H1 (cell line): ENCODE measurements around the gene SLC27A5.

ENCODE experiments used
- CREB1 ChIP-seq: IDR thresholded peaks from 2 replicates; pipeline ENCODE4 v1.6.1; 2012; ENCODE audit warnings: inconsistent platforms
- CTCF ChIP-seq, 3 experiments: IDR thresholded peaks; 1 replicate in 2 of 3; 2 replicates in 1 of 3; pipeline versions ENCODE4 v1.5.1 to v1.6.1; 2011; ENCODE audit warnings: low read length in 3 of 3, mild to moderate bottlenecking in 3 of 3, inconsistent platforms in 2 of 3, low read depth in 1 of 3, moderate library complexity in 1 of 3; ENCODE audit not compliant: insufficient read depth in 1 of 3; ENCODE audit errors: control extremely low read depth in 1 of 3
- EP300 ChIP-seq, 2 experiments: IDR thresholded peaks; 1 replicate in 1 of 2; 2 replicates in 1 of 2; pipeline ENCODE4 v1.6.1; 2011 to 2012; ENCODE audit warnings: low read depth in 2 of 2, low read length in 2 of 2, mild to moderate bottlenecking in 2 of 2, borderline replicate concordance in 1 of 2, inconsistent platforms in 1 of 2, moderate library complexity in 1 of 2
- EZH2 ChIP-seq: fragments of 200-600 bp; sonication (generic); IDR thresholded peaks from 2 replicates; pipeline ENCODE4 v1.7.1; 2012; ENCODE audit warnings: low read depth, mild to moderate bottlenecking, moderate library complexity, low read length, inconsistent platforms; ENCODE audit not compliant: severe bottlenecking
- GABPA ChIP-seq: IDR thresholded peaks from 2 replicates; pipeline ENCODE4 v1.6.1; 2011; ENCODE audit warnings: mild to moderate bottlenecking, low read length, moderate library complexity, borderline replicate concordance; ENCODE audit not compliant: insufficient read depth
- MAX ChIP-seq: IDR thresholded peaks from 2 replicates; pipeline ENCODE4 v1.6.1; 2012; ENCODE audit warnings: inconsistent platforms
- NRF1 ChIP-seq: IDR thresholded peaks from 2 replicates; pipeline ENCODE4 v1.6.1; 2011; ENCODE audit warnings: mild to moderate bottlenecking, low read depth, low read length, improper control_type of control experiment
- POLR2A ChIP-seq, 2 experiments: IDR thresholded peaks; 1 replicate in 1 of 2; 2 replicates in 1 of 2; pipeline ENCODE4 v1.6.1; 2011; ENCODE audit warnings: low read depth in 2 of 2, low read length in 2 of 2, mild to moderate bottlenecking in 2 of 2; ENCODE audit errors: control extremely low read depth in 1 of 2
- RXRA ChIP-seq: IDR thresholded peaks from 2 replicates; pipeline ENCODE4 v1.6.1; 2011; ENCODE audit warnings: low read depth, mild to moderate bottlenecking, low read length, moderate library complexity; ENCODE audit not compliant: insufficient read depth
- SAP30 ChIP-seq: fragments of 300-600 bp; sonication (generic); IDR thresholded peaks from 2 replicates; pipeline ENCODE4 v1.7.1; 2012; ENCODE audit warnings: low read length, moderate library complexity, mild to moderate bottlenecking, inconsistent platforms; ENCODE audit not compliant: insufficient read depth, insufficient replicate concordance
- SUZ12 ChIP-seq: fragments of 200-600 bp; sonication (generic); IDR thresholded peaks from 2 replicates; pipeline ENCODE4 v1.6.1; 2012; ENCODE audit warnings: mild to moderate bottlenecking, inconsistent platforms, low read length, moderate library complexity, mixed read lengths
- TBP ChIP-seq: IDR thresholded peaks from 2 replicates; pipeline ENCODE4 v1.6.1; 2011; ENCODE audit warnings: low read depth, low read length, improper control_type of control experiment
- YY1 ChIP-seq: IDR thresholded peaks from 2 replicates; pipeline ENCODE4 v1.6.1; 2011; ENCODE audit warnings: low read depth, mild to moderate bottlenecking, low read length
- ZNF274 ChIP-seq: IDR thresholded peaks from 2 replicates; pipeline ENCODE4 v1.7.0; 2012; ENCODE audit warnings: low read length, borderline replicate concordance; ENCODE audit errors: extremely low read depth

- TF ChIP-seq MAX, result no peak
- TF ChIP-seq CTCF (IDR thresholded peaks at IDR 0.05; ENCODE audit: control extremely low read depth in 1 of 3, insufficient read depth in 1 of 3, low read depth in 1 of 3, low read length in 3 of 3), result no peak
- no peak for TF ChIP-seq GABPA
- TF ChIP-seq CREB1, result no peak
- TF ChIP-seq POLR2A (IDR thresholded peaks at IDR 0.05; ENCODE audit: control extremely low read depth in 1 of 2, low read depth in 2 of 2, low read length in 2 of 2), result no peak
- TF ChIP-seq TBP, result no peak
- TF ChIP-seq SAP30, result no peak
- no peak for TF ChIP-seq SUZ12
- TF ChIP-seq EZH2, result no peak
- TF ChIP-seq RXRA, result no peak
- TF ChIP-seq NRF1, result no peak
- no peak for TF ChIP-seq ZNF274
- no peak for TF ChIP-seq EP300 (IDR thresholded peaks at IDR 0.05; ENCODE audit: borderline replicate concordance in 1 of 2, low read depth in 2 of 2, low read length in 2 of 2)
- TF ChIP-seq YY1, result no peak
Observed at GRCh38 chr19:58483776-58484175, 28.0 kb downstream of the SLC27A5 start.
